ENCODE results near the gene FBXL3.

- TF ChIP-seq POLR2A (IDR thresholded peaks at IDR 0.05) (peak; percentile 95 to 100), CTCF (IDR thresholded peaks at IDR 0.05) (peak in 3 of 6 experiments; percentile 12 to 27 (median 22))
Measured at GRCh38 chr13:76991796-76992547, 35.0 kb downstream of the FBXL3 start, which contains the start of gene CLN5.

All from thyroid gland (tissue), 4 donors.